ENCODE measurements around the gene DUSP9.
A peak's percentile ranks its signal among the peaks of the same experiment; 100 is the strongest.
"Not testable (repeated sequence)": the region's sequence is repeated elsewhere in the genome, so short reads cannot be mapped to it uniquely, and the experiment has no call there.

DUSP9 gene

DNA sequence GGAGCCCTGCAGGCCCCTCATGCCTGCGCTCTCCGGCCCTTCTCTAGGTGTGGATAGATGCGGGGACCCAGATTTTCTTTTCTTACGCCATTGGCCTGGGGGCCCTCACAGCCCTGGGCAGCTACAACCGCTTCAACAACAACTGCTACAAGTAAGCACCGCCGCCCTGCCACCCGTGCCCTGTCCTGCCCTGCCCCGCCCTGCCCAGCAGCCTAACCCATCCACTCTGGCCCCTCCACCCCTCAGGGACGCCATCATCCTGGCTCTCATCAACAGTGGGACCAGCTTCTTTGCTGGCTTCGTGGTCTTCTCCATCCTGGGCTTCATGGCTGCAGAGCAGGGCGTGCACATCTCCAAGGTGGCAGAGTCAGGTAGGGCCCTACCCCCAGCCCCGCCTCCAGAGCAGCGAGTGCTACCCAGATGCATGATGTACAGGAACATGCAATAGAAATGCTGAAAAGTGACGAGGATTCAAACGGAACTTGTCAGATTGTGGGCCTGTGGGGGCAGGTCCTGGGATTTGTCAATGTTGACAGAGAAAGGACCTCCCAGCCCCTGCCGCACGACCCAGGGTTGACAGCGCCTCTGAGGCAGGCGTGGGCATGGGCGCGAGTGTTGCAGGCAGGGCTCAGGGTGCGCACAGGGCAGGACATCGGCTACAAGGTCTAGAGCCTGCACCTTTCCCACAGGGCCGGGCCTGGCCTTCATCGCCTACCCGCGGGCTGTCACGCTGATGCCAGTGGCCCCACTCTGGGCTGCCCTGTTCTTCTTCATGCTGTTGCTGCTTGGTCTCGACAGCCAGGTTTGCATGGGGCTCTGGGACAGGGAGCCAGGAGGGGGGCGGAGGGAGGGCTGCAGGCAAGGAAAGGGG lies 46.4 kb downstream of the DUSP9 start:
- TF ChIP-seq, protein P1, sequence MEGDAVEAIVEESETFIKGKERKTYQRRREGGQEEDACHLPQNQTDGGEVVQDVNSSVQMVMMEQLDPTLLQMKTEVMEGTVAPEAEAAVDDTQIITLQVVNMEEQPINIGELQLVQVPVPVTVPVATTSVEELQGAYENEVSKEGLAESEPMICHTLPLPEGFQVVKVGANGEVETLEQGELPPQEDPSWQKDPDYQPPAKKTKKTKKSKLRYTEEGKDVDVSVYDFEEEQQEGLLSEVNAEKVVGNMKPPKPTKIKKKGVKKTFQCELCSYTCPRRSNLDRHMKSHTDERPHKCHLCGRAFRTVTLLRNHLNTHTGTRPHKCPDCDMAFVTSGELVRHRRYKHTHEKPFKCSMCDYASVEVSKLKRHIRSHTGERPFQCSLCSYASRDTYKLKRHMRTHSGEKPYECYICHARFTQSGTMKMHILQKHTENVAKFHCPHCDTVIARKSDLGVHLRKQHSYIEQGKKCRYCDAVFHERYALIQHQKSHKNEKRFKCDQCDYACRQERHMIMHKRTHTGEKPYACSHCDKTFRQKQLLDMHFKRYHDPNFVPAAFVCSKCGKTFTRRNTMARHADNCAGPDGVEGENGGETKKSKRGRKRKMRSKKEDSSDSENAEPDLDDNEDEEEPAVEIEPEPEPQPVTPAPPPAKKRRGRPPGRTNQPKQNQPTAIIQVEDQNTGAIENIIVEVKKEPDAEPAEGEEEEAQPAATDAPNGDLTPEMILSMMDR (IDR thresholded peaks at IDR 0.05; ENCODE audit: insufficient read depth, low read depth, low read length, missing control alignments): no peak
- peak; percentile 63 for DNase-seq (ENCODE audit: low read depth)
- no peak overlapping the region for H3K4me3 ChIP-seq (ENCODE audit: low read length)

DNA sequence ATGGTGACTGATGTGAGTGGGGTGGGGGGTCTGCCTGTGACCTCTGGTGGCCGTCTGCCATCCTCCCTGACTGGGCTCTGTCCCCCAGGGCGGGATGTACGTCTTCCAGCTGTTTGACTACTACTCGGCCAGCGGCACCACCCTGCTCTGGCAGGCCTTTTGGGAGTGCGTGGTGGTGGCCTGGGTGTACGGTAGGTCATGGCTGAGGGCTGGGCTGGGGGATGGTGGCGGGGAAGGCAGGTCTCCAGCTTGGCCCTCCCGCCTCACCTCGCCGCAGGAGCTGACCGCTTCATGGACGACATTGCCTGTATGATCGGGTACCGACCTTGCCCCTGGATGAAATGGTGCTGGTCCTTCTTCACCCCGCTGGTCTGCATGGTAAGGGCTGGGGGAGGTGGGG lies 47.3 kb downstream of the DUSP9 start:
- DNase-seq (ENCODE audit: low read depth); H3K4me3 ChIP-seq (ENCODE audit: low read length): not testable (repeated sequence)

DNA sequence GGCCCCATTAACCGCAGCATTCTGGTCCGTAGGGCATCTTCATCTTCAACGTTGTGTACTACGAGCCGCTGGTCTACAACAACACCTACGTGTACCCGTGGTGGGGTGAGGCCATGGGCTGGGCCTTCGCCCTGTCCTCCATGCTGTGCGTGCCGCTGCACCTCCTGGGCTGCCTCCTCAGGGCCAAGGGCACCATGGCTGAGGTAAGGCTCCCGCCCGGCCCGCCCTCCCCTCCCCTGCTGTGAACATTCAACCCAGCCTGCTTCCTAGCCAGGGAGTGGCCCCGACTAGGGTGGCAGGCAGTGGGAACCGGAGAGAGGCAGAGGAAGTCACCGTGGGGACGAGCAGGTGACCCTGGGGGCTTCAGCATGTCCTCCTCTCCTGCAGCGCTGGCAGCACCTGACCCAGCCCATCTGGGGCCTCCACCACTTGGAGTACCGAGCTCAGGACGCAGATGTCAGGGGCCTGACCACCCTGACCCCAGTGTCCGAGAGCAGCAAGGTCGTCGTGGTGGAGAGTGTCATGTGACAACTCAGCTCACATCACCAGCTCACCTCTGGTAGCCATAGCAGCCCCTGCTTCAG lies 47.8 kb downstream of the DUSP9 start:
- TF ChIP-seq, protein P1 (IDR thresholded peaks at IDR 0.05; ENCODE audit: insufficient read depth, low read depth, low read length, missing control alignments): no peak
- no peak overlapping the region for H3K4me3 ChIP-seq (ENCODE audit: low read length)
- DNase-seq (ENCODE audit: low read depth): no peak

DNA sequence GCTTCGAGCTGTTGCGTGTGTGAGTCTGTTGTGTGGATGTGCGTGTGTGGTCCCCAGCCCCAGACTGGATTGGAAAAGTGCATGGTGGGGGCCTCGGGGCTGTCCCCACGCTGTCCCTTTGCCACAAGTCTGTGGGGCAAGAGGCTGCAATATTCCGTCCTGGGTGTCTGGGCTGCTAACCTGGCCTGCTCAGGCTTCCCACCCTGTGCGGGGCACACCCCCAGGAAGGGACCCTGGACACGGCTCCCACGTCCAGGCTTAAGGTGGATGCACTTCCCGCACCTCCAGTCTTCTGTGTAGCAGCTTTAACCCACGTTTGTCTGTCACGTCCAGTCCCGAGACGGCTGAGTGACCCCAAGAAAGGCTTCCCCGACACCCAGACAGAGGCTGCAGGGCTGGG lies 49.1 kb downstream of the DUSP9 start:
- no peak for DNase-seq (ENCODE audit: low read depth)
- no peak overlapping the region for H3K4me3 ChIP-seq (ENCODE audit: low read length)
- TF ChIP-seq, protein P1 (IDR thresholded peaks at IDR 0.05; ENCODE audit: insufficient read depth, low read depth, low read length, missing control alignments): no peak

DNA sequence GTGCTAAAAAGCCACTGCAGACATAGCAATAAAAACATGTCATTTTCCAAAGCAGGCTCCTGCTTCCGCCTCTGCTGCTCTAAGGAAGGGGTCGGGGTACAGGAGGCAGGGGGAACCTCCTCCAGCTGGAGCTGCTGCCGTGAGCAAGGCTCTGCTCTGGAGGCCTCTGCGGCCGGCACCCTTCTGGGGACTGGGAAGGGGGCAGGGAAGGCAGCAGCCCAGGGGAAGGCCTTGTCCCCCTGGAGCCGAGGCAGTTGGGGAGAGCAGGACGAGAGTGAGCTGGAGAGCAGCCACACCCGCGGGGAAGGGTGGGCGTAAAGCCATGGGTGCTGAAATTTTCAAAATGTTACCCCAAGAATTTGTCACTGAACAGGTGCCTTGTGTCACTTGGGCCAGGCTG lies 49.5 kb downstream of the DUSP9 start:
- H3K4me3 ChIP-seq (ENCODE audit: low read length); DNase-seq (ENCODE audit: low read depth): not testable (repeated sequence)

DNA sequence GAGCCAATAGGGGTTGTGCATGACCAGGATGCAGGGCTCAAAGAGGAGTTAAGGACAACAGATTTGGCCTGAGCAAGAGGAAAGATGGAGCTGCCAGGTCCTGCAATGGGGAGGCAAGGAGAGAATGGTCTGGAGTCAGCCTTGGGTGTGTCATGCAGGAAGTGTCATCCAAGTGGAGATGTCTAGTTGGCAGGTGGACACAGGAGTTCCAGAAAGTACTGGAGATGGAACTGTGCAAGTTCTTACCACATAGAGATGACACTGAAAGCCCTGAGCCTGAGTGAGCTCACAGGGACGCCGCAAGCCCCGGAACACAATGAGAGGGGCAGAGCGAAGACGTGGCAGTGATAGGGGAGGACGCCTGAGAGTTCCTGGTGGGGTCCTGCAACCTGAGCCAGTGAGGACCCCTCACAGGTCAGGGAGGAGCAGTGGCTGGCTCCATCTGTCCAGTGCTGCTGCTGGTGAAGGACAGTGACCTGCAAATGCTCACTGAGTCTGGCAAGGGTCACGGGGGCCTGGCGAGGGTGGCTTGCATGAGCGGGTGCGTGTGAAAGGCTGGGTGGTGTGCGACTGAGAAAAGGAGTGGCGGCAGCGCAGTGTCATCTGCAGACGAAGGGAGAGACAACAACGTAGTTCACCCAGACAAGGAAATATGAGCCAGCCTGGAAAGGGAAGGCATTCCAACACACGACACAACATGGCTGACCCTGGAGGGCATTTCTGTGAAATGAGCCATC lies 50.2 kb downstream of the DUSP9 start:
- DNase-seq (ENCODE audit: low read depth): peak; percentile 57
- not testable (repeated sequence) for H3K4me3 ChIP-seq (ENCODE audit: low read length)

DNA sequence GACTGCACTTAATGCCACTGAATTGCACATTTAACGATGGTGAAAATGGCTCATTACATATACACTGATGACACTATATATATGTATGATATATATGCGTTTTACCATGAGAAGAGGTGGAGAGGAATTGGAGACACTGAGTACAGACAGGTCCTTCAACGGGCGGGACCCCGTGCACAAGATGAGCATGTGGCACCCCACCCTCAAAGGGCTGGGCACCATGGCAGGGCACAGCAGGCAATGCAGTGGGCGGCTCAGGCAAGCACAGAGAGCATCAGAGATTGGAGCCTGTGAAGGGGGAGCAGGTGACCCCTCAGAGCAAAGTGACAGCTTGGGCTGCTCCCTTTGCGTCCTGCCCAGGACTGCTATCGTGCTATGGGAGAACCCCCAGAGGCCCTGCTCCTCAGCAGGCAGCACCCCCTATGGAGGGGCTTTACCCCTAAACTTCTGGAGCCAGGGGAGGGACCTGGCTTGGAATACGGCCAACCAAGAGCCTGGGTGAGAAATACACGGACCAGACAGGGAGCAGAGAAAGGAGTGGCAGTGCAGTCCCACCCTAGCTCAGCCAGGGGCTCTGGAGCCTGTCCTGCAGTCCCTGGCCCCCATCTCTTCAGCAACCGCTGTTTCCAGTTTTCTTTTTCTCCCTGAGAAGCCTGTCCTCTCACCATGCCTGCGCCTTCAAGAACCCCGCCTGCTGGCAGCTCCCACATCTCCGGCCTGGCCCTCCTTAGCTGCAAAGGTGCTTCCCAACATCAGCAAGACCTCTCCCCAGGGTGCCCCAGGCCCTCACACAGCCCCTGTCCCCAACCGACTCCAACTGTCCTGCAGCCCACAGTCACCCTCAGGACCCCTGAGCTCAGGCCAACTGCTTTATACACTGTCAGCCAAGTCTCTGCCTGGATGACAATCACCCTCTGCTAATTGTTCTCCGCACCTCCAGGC lies 51.2 kb downstream of the DUSP9 start:
- no peak overlapping the region for H3K4me3 ChIP-seq (ENCODE audit: low read length)
- no peak for DNase-seq (ENCODE audit: low read depth)
- TF ChIP-seq, protein P1 (IDR thresholded peaks at IDR 0.05; ENCODE audit: insufficient read depth, low read depth, low read length, missing control alignments): no peak

DNA sequence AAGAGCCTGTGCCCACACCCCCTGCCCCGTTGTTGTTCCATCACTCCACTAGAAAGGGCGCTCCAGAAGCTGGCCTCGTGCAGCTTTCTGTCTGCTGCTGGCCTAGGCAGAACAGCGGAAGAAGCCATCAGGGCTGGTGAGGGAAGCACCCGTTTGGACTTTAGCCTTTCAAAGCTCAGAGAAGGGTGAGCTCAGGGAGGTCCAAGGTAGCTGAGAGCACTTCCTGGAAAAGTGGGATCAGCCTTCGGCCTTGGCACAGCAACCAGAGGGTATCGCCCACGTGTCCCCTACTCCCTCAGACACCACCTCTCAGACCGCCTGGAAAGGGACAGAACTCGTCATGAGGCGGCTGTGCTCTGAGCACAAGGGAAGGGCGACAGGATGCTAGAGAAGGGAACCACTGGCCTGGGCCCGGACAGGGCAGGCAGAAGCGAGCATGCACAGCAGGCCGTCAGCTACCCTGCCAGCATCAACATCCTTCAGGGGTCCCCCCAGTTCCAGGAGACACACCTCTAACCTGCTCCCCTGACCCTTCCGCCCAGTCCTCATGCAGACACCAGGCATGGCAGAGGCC lies 52.3 kb downstream of the DUSP9 start:
- DNase-seq (ENCODE audit: low read depth); H3K4me3 ChIP-seq (ENCODE audit: low read length): not testable (repeated sequence)

DNA sequence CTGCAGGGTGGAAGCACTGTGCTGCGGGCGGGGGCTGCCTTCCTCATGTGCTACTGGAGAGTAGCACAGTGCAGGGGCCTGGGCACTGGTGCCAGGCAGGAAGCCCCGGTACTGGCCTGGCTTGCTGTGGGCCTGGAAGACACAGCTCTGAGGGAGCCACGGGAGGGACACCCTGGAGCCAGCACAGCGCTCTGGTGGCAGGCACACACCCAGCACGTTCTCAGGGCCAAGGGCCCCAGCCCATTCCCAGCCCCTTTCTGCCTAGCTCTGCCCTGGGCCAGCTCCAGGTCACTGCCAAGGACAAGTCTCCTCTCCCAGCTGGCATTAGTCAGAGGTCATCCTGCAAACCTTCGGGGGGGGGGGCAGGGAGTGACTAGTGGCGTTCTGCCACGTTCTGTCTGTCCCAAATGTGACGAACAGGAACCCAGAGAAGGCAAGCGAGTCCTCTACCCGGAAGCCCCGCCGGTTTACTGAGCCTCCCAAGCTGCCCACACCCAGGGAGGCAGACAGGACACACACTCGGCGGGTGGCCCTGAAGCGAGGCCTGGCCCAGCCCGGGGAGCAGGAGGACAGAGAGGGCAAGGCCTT lies 52.9 kb downstream of the DUSP9 start:
- H3K4me3 ChIP-seq (ENCODE audit: low read length); DNase-seq (ENCODE audit: low read depth): not testable (repeated sequence)

Data from epithelial cell of esophagus (primary cell).